Measurements from ENCODE around the gene ARHGEF39.
"Not testable (repeated sequence)": the region's sequence is repeated elsewhere in the genome, so short reads cannot be mapped to it uniquely, and the experiment has no call there.

ARHGEF39 gene

GRCh38 chr9:35618325-35618727, 46.7 kb downstream of the ARHGEF39 start, which contains the start of gene CD72:
TSS of gene CD72 (minus strand) at chr9:35618413. CDS start at chr9:35618303, 110 bp downstream.
- DNase-seq (ENCODE audit: low spot score): no peak

GRCh38 chr9:35617548-35617947, 47.4 kb downstream of the ARHGEF39 start:
- no peak for DNase-seq (ENCODE audit: low spot score)

- DNase-seq (ENCODE audit: low spot score): peak; percentile 75
These were observed 48.1 kb downstream of the ARHGEF39 start for GRCh38 chr9:35616681-35617459.

GRCh38 chr9:35615981-35616680, 48.9 kb downstream of the ARHGEF39 start:
- no peak for DNase-seq (ENCODE audit: low spot score)

- DNase-seq (ENCODE audit: low spot score): no peak
These were observed 52.2 kb downstream of the ARHGEF39 start for GRCh38 chr9:35612843-35613242.

GRCh38 chr9:35612066-35612465, 52.9 kb downstream of the ARHGEF39 start:
- DNase-seq (ENCODE audit: low spot score): not testable (repeated sequence)

- DNase-seq (ENCODE audit: low spot score): peak; percentile 68
These were observed 53.7 kb downstream of the ARHGEF39 start for GRCh38 chr9:35611230-35611797.

- no peak for DNase-seq (ENCODE audit: low spot score)
These were observed 55.2 kb downstream of the ARHGEF39 start for GRCh38 chr9:35609820-35610163.

Measured in AG08396 (cell line).